ENCODE data around the gene CAPN5.
"Not testable (repeated sequence)": the region's sequence is repeated elsewhere in the genome, so short reads cannot be mapped to it uniquely, and the experiment has no call there.

The CAPN5 gene

DNA sequence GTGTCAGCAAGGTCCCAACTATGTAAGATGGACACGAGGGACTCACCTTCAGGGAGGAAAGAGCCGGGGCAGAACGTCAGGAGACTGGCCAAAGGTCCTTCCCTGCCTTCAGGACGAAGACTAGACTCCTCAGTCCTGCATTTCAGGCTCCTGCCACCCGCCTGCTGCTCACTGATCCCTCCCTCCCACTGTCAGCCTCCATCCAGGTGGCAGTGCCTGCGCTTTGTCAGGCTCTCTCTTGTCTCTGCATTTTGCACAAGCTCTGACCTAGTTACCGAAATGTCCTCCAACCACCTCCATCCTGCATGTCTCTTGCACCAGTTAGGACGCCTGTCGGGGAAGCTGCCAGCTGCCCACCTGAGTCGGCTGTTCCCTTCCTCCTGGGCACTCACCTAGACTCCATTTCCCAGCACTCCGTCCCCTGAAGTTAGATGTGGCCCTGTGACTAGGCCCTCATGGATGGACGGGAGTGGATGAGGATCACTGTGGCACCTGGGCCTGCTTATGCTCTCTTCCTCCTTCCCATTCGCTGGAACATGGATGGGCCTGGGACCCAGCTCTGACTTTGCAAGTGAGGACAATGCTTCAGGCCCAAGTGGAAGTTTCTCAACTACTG, 24.6 kb upstream of the CAPN5 start:
- no peak for DNase-seq (ENCODE audit: low spot score)
- FAIRE-seq = no peak

DNA sequence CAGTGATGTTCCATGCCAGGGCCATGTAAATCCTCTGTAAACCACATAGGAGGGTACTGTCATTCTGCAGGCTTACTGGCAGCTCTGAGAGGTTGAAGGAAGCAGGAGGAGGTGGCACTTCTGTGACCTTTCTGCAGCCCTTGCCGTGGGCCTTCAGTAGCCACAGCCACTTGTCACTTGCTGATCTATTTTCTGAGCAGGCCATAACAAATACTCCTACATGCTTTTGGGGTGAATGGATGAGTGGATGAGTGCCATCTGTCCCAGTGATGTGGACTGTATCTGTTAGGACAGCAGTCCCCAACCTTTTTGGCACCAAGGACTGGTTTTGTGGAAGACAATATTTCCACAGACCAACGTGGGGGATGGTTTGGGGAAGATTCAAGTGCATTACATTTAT, 22.4 kb upstream of the CAPN5 start:
- FAIRE-seq (no peak), DNase-seq (ENCODE audit: low spot score) (no peak)

DNA sequence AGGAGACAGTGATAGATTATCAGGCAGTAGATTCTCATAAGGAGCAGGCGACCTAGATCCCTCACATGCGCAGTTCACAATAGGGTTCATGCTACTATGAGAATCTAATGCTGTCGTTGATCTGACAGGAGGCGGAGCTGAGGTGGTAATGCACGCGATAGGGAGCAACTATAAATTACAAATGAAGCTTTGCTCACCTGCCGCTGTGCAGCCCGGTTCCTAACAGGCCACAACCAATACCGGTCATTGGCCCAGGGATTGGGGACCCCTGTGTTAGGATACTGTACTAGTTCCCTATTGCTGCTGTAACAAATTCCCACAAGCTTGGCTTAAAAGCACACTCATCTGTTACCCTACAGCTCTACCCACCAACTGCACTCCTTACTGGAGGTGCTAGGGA, 21.9 kb upstream of the CAPN5 start:
- no peak for DNase-seq (ENCODE audit: low spot score)
- FAIRE-seq = no peak

GRCh38 chr11:77046060-77046501, 20.7 kb upstream of the CAPN5 start:
- FAIRE-seq = no peak

DNA sequence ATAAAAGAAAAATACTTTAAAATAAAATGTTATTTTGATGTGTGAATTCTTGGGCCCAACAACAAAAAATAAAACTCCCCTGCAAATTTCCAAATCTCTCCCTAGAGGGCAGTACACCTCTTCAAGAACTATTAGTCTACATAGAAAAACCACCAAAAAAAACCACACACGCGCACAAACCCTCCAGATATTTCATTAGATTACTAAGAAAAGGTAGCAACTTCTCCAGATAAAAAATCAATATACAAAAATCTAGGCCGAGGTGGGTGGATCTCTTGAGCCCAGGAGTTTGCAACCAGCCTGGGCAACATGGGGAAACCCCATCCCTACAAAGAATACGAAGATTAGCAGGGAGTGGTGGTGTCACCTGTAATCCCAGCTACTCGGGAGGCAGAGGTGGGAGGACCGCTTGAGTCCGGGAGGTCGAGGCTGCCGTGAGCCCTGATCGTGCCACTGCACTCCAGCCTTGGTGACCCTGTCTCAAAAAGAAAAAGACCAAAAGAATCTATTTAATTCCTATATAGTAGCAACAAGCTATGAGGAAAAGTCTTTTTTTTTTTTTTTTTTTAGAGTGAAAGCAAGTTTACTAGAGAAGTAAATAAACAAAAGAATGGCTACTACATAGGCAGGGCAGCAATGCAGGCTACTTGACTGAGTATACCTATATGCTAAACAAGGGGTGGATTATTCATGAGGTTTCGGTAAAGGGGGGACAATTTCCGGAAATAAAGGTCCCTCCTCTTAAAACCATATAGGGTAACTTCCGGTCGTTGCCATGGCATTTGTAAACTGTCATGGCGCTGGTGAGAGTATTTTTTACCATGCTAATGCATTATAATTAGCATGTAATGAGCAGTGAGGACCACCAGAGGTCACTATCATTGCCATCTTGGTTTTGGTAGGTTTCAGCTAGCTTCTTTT, 19.5 kb upstream of the CAPN5 start:
- peak; percentile 68 for DNase-seq (ENCODE audit: low spot score)
- peak; percentile 82 for FAIRE-seq

More at GRCh38 chr11:77046060-77046501, 20.7 kb upstream of the CAPN5 start:
- no peak for DNase-seq (ENCODE audit: low spot score)

GRCh38 chr11:77047928-77048446, 18.8 kb upstream of the CAPN5 start:
- not testable (repeated sequence) for FAIRE-seq; DNase-seq (ENCODE audit: low spot score)

DNA sequence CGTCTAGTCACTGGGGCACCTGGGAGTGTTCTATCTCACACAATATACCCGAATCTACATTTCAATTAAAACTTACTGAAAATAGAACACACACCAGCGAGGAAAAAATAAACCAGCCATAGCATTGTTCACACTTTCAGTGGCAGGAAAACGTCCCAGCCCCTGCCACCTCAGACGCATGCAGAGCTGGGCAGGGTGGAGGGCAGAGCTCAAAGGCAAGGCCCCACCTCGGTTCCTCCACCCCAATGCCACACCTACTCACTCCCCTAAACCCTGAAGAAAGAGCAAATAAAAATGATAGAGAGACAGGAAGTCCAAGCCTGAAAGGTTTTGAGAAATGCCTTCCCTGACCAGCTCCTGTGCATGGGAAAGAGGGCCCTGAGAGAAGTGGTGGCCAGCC, 17.7 kb upstream of the CAPN5 start:
- DNase-seq (ENCODE audit: low spot score) (no peak), FAIRE-seq (no peak)

DNA sequence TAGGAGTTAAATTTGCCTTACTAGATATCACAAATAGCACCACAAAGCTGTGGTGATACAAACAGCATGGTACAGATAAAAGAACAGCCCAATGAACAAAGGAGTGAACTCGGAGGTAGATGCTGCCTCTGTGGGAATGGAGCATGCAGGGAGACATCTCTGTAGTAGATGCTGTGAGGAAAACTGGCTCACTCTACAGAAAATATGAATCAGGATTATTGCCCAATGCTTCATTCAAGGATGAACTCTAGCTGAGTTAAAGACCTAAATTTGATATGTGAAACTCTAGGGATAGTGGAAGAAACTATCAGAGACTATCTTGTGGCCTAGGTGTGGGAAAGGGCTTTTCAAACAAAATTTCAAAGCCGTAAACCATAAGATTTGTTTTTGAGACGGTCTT, 15.3 kb upstream of the CAPN5 start:
- FAIRE-seq (no peak), DNase-seq (ENCODE audit: low spot score) (no peak)

- FAIRE-seq (no peak), DNase-seq (ENCODE audit: low spot score) (no peak)
Observed at GRCh38 chr11:77052518-77052917, 14.3 kb upstream of the CAPN5 start.

GRCh38 chr11:77053217-77054015, 13.4 kb upstream of the CAPN5 start:
- FAIRE-seq (no peak), DNase-seq (ENCODE audit: low spot score) (no peak)

DNA sequence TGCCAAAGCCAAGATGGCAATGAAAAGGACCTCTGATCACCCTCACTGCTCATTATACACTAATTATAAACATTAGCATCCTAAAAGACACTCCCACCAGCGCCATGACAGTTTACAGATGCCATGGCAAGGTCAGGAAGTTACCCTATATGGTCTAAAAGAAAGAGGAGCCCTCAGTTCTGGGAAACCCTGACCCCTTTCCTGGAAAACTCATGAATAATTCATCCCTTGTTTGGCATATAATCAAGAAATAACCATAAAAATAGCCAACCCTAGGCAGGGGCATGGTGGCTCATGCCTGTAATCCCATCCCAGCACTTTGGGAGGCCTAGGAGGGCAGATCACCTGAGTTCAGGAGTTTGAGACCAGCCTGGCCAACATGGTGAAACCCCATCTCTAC, 12.7 kb upstream of the CAPN5 start:
- DNase-seq (ENCODE audit: low spot score) (no peak), FAIRE-seq (no peak)

GRCh38 chr11:77055101-77055561, 11.6 kb upstream of the CAPN5 start:
- DNase-seq (ENCODE audit: low spot score) = no peak
- no peak for FAIRE-seq

DNA sequence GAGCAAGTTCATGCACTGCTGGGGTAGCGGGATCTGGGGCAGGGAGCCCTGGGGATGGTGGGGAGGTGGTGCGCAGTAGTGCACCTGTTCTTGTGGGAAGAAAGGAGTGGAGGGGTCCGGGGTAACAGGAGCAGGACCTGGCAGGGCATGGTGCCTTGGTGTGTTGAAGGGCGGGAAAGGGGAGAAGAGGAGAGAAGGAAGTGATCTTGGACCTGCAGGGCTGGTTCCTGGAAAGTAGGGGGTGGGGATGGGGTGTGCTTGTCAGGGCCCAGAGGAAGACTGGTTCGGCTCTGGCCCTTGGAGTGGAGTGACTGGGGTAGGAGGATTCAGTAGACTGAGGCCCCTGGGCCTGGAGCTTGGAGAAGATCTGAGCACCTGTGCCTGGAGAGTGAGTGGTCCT, 10.9 kb upstream of the CAPN5 start:
- no peak for FAIRE-seq
- DNase-seq (ENCODE audit: low spot score) = no peak

DNA sequence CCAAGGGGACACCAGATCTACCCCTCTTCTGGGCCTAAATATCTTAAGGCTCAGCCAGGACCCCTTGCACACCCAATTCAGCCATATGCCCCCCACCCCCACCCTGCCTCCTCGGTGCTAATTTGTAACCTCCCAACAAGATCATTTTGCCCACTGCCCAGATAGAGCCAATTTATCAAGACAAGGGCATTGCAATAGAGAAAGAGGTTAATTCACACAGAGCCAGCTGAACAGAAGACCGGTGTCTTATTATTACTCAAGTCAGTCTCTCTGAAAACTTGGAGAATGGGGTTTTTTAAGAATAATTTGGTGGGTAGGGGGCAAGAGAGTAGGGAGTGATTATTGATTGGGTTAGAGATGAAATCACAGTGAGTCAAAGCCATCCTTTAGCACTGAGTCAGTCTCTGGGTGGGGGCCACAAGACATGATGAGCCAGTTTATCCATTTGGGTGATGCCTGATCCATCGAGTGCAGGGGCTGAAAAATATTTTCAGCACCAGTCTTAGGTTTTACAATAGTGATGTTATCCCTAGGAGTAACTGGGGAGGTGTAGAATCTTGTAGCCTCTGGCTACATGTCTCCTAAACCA, 9.9 kb upstream of the CAPN5 start:
- DNase-seq (ENCODE audit: low spot score) (no peak), FAIRE-seq (no peak)

DNA sequence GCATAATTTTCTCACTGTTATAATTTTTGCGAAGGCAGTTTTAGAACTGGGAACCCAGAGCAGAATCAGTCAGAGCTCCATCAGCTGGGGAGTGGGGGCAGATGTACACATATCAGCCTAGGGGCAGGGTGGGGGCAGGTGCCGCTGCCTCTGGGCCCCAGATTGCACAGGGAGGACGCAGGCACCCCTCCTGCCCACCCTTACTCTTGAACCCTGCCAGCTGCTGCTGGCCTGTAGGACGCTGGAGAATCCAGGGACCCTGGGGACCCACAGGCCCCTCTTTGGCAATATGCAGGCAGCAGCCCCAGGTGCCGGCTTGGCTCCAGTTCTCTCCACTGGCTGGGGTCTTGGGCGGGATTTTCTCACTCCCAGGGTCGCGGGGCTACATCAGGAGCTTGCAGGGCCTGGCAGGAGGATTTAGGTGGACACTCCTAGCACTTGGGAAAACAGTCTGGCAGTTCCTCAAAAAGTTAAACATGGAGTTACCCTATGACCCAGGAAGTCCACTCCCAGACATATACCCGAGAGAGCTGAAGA, 8.8 kb upstream of the CAPN5 start:
- no peak for DNase-seq (ENCODE audit: low spot score)
- no peak for FAIRE-seq

DNA sequence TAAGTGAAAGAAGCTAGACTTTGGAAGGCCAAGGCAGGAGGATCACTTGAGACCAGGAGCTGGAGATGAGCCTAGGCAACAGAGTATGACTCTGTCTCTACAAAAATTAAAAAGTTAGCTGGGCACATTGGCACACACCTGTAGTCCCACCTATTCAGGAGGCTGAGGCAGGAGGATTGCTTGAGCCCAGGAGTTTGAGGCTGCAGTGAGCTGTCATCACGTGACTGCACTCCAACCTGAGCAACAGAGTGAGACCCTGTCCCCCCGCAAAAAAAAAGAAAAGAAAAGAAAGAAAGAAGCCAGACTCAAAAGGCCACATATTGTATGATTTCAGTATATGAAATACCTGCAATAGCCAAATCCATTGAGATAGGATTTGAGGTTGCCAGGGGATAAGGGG, 7.9 kb upstream of the CAPN5 start:
- FAIRE-seq = no peak
- DNase-seq (ENCODE audit: low spot score) = no peak

- DNase-seq (ENCODE audit: low spot score) (no peak), FAIRE-seq (no peak)
Observed at GRCh38 chr11:77059806-77060205, 7.0 kb upstream of the CAPN5 start.

GRCh38 chr11:77060234-77060633, 6.5 kb upstream of the CAPN5 start:
- DNase-seq (ENCODE audit: low spot score) = no peak
- no peak for FAIRE-seq

- not testable (repeated sequence) for DNase-seq (ENCODE audit: low spot score); FAIRE-seq
Observed at GRCh38 chr11:77061258-77061657, 5.5 kb upstream of the CAPN5 start.

DNA sequence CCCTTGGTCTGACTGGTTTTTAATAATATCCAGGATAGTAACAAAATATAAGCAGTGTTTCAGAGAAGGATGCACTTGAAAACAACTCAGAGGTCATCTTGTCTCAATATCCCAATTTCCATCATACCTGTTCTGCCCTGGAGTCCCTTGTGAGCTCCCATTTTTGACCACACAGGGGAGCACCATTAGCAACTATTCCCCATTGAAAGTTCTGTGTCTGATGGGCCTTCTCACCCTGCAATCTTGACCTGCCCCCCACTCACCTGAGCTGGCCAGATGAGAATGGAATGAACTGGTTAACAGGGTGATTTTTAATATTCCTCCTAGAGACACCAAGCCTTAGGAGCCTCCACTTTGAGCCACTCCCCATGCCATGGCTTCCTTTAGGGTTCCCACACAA, 3.8 kb upstream of the CAPN5 start:
- no peak for FAIRE-seq

DNA sequence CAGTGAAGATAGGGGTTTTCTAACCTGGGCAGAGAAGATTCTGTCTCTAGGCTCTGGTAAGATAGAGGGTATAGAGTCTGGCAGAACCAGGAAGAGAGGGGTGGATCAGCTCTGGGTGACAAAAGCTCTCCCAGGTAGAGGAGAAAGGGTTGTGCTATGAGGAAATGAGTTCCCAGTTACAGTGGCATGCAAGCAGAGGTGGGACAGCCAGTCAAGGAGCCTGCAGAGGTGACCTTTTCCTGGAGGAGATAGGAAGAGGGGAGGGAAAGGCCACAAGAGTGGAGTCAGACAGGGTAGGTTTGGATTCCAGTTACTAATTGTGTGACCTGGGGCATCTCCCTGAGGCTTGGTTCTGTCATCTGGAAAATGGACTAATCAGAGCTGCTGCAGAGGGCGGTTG, 3.4 kb upstream of the CAPN5 start:
- DNase-seq (ENCODE audit: low spot score) = no peak

More for the DNA sequence above, 3.8 kb upstream of the CAPN5 start:
- DNase-seq (ENCODE audit: low spot score) = no peak

More for the DNA sequence above, 3.4 kb upstream of the CAPN5 start:
- FAIRE-seq = no peak

All from RCC 7860 (cell line).